IMR-90 (cell line): Measurements from ENCODE around the gene LGALS12.

Experiments used
- CEBPB ChIP-seq: IDR thresholded peaks from 2 replicates; pipeline ENCODE4 v1.6.1; 2012; ENCODE audit warnings: low read depth, low read length, improper control_type of control experiment
- NFE2L2 ChIP-seq: fragments of 150-350 bp; IDR thresholded peaks from 2 replicates; pipeline ENCODE4 v1.6.1; 2016; ENCODE audit warnings: low read depth, mild to moderate bottlenecking, low read length
- POLR2A ChIP-seq: IDR thresholded peaks from 2 replicates; pipeline ENCODE4 v1.6.1; 2012; ENCODE audit warnings: mild to moderate bottlenecking, low read depth, low read length
- RAD21 ChIP-seq: IDR thresholded peaks from 2 replicates; pipeline ENCODE4 v1.6.1; 2012; ENCODE audit warnings: low read length, improper control_type of control experiment
- SMC3 ChIP-seq: fragments of 150-350 bp; IDR thresholded peaks from 2 replicates; pipeline ENCODE4 v1.6.1; 2016; ENCODE audit warnings: low read depth, mild to moderate bottlenecking, antibody characterized with exemption, low read length, moderate library complexity
- TF ChIP-seq, protein P1 (sequence below): conservative IDR thresholded peaks from 2 replicates; pipeline ENCODE4 v1.5.1; 2012; ENCODE audit warnings: mild to moderate bottlenecking, low read depth, low read length, improper control_type of control experiment
- TF ChIP-seq, protein P2 (sequence below): fragments of 150-350 bp; IDR thresholded peaks from 2 replicates; pipeline ENCODE4 v1.6.1; 2017; ENCODE audit warnings: mild to moderate bottlenecking, antibody characterized with exemption, low read length, low read depth

DNA sequence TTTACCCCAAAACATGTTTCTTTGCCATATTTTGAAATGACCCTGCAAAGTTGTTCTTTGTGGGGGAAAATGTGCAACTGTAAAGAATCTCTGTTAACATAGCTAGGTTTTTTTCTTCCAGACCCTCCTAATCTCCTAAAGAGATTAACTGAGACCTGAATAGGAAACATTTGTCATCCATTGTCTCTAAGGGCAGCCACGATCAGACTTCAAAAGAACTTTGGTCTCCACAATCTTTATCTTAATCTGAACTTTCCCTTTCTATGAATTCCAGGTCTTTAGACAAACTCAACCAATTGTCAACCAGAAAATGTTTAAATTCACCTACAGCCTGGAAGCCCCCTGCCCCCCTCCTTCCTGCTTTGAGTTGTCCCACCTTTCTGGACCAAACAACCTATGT, 4.6 kb upstream of the LGALS12 start:
- TF ChIP-seq, protein P1, sequence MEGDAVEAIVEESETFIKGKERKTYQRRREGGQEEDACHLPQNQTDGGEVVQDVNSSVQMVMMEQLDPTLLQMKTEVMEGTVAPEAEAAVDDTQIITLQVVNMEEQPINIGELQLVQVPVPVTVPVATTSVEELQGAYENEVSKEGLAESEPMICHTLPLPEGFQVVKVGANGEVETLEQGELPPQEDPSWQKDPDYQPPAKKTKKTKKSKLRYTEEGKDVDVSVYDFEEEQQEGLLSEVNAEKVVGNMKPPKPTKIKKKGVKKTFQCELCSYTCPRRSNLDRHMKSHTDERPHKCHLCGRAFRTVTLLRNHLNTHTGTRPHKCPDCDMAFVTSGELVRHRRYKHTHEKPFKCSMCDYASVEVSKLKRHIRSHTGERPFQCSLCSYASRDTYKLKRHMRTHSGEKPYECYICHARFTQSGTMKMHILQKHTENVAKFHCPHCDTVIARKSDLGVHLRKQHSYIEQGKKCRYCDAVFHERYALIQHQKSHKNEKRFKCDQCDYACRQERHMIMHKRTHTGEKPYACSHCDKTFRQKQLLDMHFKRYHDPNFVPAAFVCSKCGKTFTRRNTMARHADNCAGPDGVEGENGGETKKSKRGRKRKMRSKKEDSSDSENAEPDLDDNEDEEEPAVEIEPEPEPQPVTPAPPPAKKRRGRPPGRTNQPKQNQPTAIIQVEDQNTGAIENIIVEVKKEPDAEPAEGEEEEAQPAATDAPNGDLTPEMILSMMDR: no peak
- TF ChIP-seq, protein P2, sequence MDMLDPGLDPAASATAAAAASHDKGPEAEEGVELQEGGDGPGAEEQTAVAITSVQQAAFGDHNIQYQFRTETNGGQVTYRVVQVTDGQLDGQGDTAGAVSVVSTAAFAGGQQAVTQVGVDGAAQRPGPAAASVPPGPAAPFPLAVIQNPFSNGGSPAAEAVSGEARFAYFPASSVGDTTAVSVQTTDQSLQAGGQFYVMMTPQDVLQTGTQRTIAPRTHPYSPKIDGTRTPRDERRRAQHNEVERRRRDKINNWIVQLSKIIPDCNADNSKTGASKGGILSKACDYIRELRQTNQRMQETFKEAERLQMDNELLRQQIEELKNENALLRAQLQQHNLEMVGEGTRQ: no peak
- no peak for TF ChIP-seq SMC3
- TF ChIP-seq CEBPB: no peak
- TF ChIP-seq POLR2A: no peak
- no peak for TF ChIP-seq NFE2L2
- no peak for TF ChIP-seq RAD21
